ENCODE data around the gene PAGR1. TPM values are rescaled to one million over a fixed set of nuclear protein-coding genes. Genes with fewer than 3 reads are reported as not detected.

Gene PAGR1
- total and polyA plus RNA-seq, 10 of the 15 experiments (the other 5 are each of a cell fraction or from before 2014, with no cell fraction given): 1.1 to 57.7 (median 23.4) TPM

- in situ Hi-C loops (cut with MboI) (no loop called here), intact Hi-C loops (cut with micrococcal nuclease; ENCODE audit: unreplicated experiment) (loop anchor here (1.0 to 5.0 kb wide), 2 partner anchors 16 to 87 kb away; no protein-coding TSS in a partner anchor)
- Histone ChIP-seq H3K9ac (ENCODE audit: control insufficient read depth, insufficient read depth, low read length) (peak overlapping the region; percentile 89), H3K79me2 (ENCODE audit: control insufficient read depth, insufficient read depth, low read length) (peaks cover 43% of the 10 kb centered on the region), H3K27ac (ENCODE audit: control insufficient read depth, insufficient read depth) (peak overlapping the region; percentile 95), H3K4me1 (ENCODE audit: control insufficient read depth, insufficient read depth, low read length) (peaks cover 15% of the 10 kb centered on the region), H3K36me3 (ENCODE audit: control insufficient read depth in 2 of 2, insufficient read depth in 2 of 2, low read length in 1 of 2) (0 out of 4 replicates have a peak, but pooled peaks cover 0 to under 1% of the 10 kb centered on the region in 2 experiments), H3K9me3 (replicated peaks; ENCODE audit: control insufficient read depth, insufficient read depth, low read length) (no peaks in the 10 kb centered on the region), H3K4me2 (ENCODE audit: control insufficient read depth, insufficient read depth) (peak overlapping the region; percentile 87), H4K20me1 (ENCODE audit: control insufficient read depth, insufficient read depth) (no peaks in the 10 kb centered on the region), H2AFZ (ENCODE audit: control insufficient read depth, low read depth, low read length) (peak overlapping the region; percentile 94), H3K4me3 (peak overlapping the region; percentile 89), H3K27me3 (replicated peaks in 1 of 2; ENCODE audit: control insufficient read depth in 2 of 2, insufficient read depth in 2 of 2, low read length in 1 of 2) (no peaks in the 10 kb centered on the region)
- ChIA-PET RAD21 (ENCODE audit: unreplicated experiment) (interaction anchor here (0.6 to 1.7 kb wide), 16 partner anchors 13 to 223 kb away, joined by 3 to 8 read pairs (median 4); partner anchors contain the start of gene TAOK2), CTCF (interaction anchor here (0.8 to 5.3 kb wide), 22 partner anchors 12 to 266 kb away, joined by 3 to 32 read pairs (median 4); partner anchors contain the start of genes MVP, PAGR1 and ZG16), SMC1A (ENCODE audit: uncharacterized antibody, unreplicated experiment) (interaction anchor here (0.7 to 6.4 kb wide), 12 partner anchors 13 to 147 kb away, joined by 3 to 38 read pairs (median 5); partner anchors contain the start of gene PAGR1), POLR2A (interaction anchor here (0.6 to 3.3 kb wide), 18 partner anchors 8 to 276 kb away, joined by 3 to 24 read pairs (median 4); partner anchors contain the start of genes ALDOA and MAZ)
- 35% methylated on average over 20 of the region's 20 CpGs for WGBS (ENCODE audit: insufficient coverage, insufficient replicate concordance, low lambda C conversion rate, missing lambda C conversion rate)
- ATAC-seq (peak; percentile 23), DNase-seq (ENCODE audit: low read depth, low spot score) (no peak), FAIRE-seq (no peak)
- TSS peak; percentile 99 for BruUV-seq (replicated peaks)
- TF ChIP-seq MLLT1 (IDR thresholded peaks at IDR 0.05): peak; percentile 94
- TF ChIP-seq PKNOX1 (IDR thresholded peaks at IDR 0.05): no peak
- 0 out of 4 replicates have a peak, but pooled peaks of 1 of the 2 experiments have one; percentile 11 for TF ChIP-seq IKZF2 (IDR thresholded peaks at IDR 0.05)
- TF ChIP-seq DPF2 (IDR thresholded peaks at IDR 0.05): 0 out of 2 replicates have a peak, but pooled peaks have one; percentile 21
These were observed 26.2 kb upstream of the PAGR1 start for GRCh38 chr16:29789775-29790182.
